ENCODE measurements around the gene ANKRD55.

ANKRD55 gene

DNA sequence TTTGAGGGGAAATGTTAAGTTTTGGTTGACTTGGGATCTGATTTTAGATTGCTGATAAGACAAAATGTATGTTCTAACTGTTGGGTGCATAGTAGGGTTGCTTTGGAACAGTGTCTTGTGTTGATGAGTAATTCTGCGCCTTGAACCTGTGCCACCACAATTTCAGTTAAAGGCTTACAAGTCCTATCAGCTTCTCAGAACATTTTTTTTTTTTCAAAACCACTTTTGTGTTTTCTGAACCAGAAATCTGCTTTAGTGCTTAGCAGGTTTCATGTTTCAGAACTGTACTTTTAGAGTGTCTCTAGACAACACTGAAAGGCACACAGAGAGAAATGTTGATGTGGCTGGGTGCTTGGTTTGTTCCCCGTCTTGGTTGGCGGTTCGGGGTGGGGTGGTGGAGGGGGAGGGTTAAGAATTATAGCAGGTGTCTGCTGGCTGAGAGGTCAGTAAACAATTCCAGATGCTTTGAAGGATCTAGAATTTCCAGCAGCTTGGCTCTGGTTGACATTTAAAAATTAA, 84.6 kb downstream of the ANKRD55 start:
- TF ChIP-seq, protein P1, sequence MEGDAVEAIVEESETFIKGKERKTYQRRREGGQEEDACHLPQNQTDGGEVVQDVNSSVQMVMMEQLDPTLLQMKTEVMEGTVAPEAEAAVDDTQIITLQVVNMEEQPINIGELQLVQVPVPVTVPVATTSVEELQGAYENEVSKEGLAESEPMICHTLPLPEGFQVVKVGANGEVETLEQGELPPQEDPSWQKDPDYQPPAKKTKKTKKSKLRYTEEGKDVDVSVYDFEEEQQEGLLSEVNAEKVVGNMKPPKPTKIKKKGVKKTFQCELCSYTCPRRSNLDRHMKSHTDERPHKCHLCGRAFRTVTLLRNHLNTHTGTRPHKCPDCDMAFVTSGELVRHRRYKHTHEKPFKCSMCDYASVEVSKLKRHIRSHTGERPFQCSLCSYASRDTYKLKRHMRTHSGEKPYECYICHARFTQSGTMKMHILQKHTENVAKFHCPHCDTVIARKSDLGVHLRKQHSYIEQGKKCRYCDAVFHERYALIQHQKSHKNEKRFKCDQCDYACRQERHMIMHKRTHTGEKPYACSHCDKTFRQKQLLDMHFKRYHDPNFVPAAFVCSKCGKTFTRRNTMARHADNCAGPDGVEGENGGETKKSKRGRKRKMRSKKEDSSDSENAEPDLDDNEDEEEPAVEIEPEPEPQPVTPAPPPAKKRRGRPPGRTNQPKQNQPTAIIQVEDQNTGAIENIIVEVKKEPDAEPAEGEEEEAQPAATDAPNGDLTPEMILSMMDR (IDR thresholded peaks at IDR 0.05; ENCODE audit: low read depth, low read length, missing control alignments): no peak
- no peak overlapping the region for H3K4me3 ChIP-seq (ENCODE audit: low read depth, low read length)
- no peak for DNase-seq (ENCODE audit: low read depth)
- in situ Hi-C loops (cut with HindIII; ENCODE audit: low sequenced_read_pairs): no loop called here

DNA sequence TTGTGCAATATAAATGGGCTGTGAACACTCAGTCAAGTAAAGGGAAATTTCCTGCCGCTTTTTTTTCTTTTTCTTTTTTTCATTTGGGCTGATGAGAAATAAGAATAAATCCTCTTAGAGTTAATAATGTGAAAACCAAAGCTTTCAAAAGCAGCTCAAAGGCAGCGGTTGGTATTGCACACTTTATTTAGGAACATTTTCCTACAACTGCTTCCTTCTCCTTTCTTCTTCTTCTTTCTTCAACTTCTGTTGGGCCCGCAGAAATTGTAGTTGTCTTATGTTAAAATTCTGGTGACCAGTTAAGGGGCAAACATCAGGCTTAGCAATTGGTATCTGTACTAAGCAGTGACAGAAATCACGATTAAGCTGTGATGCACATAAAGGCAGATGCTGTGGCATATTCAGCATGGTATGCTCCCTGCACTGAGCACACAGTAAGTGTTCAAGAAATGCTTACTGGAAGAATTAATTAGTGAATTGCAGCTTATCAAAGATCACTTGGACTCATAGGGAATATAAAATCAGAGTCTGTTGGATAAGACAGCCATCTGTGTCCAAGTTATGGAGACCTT, 85.4 kb downstream of the ANKRD55 start:
- H3K4me3 ChIP-seq (ENCODE audit: low read depth, low read length): no peak overlapping the region
- in situ Hi-C loops (cut with HindIII; ENCODE audit: low sequenced_read_pairs): no loop called here
- TF ChIP-seq, protein P1 (IDR thresholded peaks at IDR 0.05; ENCODE audit: low read depth, low read length, missing control alignments): no peak
- no peak for DNase-seq (ENCODE audit: low read depth)

DNA sequence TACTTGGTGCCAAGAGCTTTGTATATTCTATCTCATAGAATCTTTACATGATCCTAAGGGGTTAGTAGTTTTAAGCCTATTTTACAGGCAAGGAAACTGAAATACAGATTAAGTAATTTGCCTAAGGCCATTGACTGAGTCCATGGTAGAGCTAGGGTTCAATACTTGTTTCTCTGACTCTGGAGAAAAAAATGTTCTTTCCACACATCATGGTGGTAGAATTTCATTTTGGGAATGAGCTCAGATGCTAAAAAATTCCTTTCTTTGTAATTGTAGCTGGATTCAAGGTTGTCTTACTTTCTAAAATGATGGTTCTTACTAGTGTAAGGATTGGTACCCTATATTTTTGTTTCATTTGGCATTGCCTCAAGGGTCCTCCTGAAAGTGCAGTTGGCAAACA, 86.0 kb downstream of the ANKRD55 start:
- TF ChIP-seq, protein P1 (IDR thresholded peaks at IDR 0.05; ENCODE audit: low read depth, low read length, missing control alignments): no peak
- no peak overlapping the region for H3K4me3 ChIP-seq (ENCODE audit: low read depth, low read length)
- in situ Hi-C loops (cut with HindIII; ENCODE audit: low sequenced_read_pairs): no loop called here
- no peak for DNase-seq (ENCODE audit: low read depth)

DNA sequence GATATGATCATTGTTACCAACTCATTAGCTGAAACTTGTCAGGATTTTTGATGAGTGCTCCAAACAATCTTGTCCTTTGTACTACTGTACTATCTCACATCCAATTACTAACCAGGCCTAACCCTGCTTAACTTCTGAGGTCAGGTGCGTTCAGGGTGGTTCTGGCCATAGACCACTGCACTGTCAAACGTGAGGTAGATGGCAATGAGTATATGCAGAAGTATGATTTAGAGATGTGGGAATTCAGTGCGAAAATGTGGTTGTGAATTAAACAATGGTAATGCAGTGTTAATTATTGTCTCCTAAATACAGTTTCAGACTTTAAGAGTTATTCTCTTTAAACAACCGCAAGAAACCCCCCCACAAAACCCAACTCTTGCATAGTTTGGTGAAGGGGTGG, 86.5 kb downstream of the ANKRD55 start:
- no peak for DNase-seq (ENCODE audit: low read depth)
- in situ Hi-C loops (cut with HindIII; ENCODE audit: low sequenced_read_pairs): no loop called here
- H3K4me3 ChIP-seq (ENCODE audit: low read depth, low read length): no peak overlapping the region
- TF ChIP-seq, protein P1 (IDR thresholded peaks at IDR 0.05; ENCODE audit: low read depth, low read length, missing control alignments): no peak

DNA sequence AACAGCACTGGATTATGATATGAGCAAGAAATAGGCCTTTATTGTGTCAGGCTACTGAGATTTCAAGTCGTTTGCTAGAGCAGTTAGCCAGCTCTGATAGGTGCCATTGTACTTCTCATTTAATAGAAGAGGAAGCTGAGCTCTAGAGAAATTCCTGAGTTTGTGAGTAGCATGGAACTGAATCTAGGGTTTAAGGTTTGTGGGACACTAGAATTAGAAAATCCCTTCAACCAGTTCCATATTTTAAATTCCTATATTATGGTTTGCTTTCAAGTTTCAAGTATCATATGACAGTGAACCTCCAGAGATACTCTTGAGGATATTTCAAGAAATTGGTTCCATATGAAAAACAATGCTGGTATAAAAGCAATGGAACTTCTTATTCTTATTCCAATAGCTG, 87.6 kb downstream of the ANKRD55 start:
- TF ChIP-seq, protein P1 (IDR thresholded peaks at IDR 0.05; ENCODE audit: low read depth, low read length, missing control alignments): no peak
- DNase-seq (ENCODE audit: low read depth): no peak
- no peak overlapping the region for H3K4me3 ChIP-seq (ENCODE audit: low read depth, low read length)
- in situ Hi-C loops (cut with HindIII; ENCODE audit: low sequenced_read_pairs): no loop called here

DNA sequence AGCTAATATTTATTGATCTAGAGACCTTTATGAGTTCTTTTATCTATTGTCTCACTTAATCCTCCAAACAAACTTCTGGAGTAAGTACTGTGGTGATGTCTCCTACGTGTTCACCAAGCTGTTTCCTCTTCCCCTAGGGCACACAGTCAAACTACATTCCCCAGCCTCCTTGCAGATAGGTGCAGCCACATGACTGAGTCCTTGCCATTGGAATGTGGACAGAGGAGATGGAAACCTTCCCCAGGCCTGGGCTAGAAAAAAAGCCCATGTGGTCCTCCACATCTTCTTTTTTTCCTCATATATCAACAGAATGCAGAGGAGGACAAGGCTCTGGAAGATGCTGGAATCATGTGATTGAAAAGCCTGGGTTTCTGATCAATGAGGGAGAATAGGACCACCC, 88.0 kb downstream of the ANKRD55 start:
- TF ChIP-seq, protein P1 (IDR thresholded peaks at IDR 0.05; ENCODE audit: low read depth, low read length, missing control alignments): no peak
- H3K4me3 ChIP-seq (ENCODE audit: low read depth, low read length): no peak overlapping the region
- in situ Hi-C loops (cut with HindIII; ENCODE audit: low sequenced_read_pairs): no loop called here
- DNase-seq (ENCODE audit: low read depth): no peak
